KG1 (cell line): Measurements from ENCODE around the gene KRT76.

Source experiments
- DNase-seq: peaks from one replicate; lab custom pipeline; 2025; lab: John Stamatoyannopoulos, UW

KRT76 gene

DNA sequence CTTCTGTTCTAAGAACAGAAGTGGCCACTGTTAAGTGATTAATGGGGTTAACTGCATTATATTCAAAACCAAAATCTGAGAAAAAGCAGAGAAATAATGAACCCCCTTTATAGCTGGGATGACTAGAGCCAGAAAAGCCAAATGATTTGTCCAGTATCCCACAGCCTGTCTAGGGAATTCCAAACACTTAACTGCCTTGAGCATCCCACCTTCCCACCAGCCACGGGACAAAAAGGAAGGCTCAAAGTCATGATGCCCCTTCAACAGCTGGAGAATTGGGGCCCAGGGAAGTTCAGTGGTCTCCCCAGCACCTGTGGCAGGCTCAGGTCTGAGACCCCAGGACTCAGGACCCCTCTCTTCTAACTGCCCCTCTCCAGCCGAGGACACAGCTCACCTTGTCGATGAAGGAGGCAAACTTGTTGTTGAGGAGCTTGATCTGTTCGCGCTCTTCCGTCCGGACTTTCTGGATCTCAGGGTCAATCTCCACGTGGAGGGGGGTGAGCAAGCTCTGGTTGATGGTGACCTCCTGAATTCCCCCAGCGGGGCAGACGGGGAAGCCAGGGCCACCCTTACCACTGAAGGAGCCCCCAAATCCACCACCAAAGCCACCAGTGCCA, 36.2 kb upstream of the KRT76 start:
- DNase-seq, result no peak

GRCh38 chr12:52812749-52813148, 35.6 kb upstream of the KRT76 start:
- DNase-seq, result no peak

DNA sequence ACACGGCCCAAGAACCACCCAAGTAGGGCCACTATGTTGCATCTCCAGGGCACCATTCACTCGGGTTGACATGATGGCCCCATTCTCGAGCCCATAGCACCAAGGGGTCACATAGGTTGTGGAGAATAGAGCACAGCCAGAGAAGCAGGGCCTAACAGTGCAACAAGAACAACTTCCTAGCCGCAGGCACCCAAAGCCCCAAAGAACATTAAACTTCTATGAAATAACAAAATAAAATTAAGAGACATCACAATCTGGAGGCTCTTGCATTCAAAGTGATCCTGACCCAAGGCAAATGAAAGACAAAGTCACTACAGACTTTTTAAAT, 34.9 kb upstream of the KRT76 start:
- no peak for DNase-seq

GRCh38 chr12:52811191-52812072, 34.3 kb upstream of the KRT76 start:
- no peak for DNase-seq

DNA sequence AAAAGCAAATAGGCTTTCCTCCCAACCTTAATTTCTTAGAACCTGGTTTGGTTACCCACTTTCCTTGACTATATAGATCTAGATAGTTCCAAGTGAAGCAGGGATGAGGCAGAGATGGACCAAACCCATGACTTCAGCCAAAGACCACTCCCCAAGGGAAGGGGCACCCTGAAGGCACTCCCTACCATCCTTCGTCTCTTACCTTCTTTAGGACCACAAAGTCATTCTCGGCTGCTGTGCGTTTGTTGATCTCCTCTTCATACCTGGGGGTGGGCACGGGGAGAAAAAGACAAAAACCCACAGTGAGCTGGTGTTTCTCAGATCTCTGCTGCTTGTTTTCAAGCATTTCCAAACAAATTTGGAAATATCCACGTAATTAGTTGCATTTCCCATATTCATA, 33.4 kb upstream of the KRT76 start:
- no peak for DNase-seq

GRCh38 chr12:52809166-52809565, 32.0 kb upstream of the KRT76 start:
- DNase-seq, result no peak

GRCh38 chr12:52808573-52809160, 31.5 kb upstream of the KRT76 start:
- no peak for DNase-seq

DNA sequence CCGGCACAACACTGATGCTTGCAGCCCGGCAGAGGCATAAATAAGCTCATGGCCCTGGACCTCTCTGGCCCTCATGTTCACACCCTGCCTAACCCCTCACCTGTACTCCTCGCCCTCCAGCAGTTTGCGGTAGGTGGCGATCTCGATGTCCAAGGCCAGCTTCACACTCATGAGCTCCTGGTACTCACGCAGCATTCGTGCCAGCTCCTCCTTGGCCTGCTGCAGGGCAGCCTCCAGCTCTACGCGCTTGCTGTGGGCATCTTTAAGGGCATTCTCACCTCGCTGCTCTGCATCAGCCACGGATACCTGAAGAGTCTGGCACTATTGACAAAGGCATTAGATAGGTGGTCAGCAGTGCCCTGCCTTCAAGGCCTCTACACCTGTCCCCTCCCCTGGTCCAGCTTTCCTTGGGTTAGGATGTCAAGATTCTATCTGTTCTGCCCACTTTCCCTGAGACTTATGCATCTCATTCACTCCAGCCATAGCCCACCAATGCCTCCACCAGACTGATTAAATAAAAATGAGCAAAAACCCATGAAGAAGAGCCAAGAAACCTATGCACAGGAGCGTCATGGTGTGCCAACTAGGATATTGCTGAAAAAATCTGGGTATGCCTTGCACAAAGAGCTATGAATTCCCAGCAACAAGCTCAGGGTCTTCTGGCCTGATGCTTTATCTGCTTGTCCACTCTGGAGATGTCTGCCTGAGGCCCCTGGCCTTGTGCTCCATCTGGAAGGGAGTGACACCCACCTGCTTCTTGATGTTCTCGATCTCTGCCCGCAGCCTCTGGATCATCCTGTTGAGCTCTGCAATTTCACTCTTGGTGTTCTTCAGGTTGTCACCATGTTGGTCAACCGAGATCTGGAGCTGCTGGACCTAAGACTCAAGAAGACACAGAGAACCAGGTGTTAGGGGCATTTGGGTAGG, 30.7 kb upstream of the KRT76 start:
- DNase-seq, result no peak

GRCh38 chr12:52806821-52807543, 29.8 kb upstream of the KRT76 start:
- DNase-seq, result no peak

DNA sequence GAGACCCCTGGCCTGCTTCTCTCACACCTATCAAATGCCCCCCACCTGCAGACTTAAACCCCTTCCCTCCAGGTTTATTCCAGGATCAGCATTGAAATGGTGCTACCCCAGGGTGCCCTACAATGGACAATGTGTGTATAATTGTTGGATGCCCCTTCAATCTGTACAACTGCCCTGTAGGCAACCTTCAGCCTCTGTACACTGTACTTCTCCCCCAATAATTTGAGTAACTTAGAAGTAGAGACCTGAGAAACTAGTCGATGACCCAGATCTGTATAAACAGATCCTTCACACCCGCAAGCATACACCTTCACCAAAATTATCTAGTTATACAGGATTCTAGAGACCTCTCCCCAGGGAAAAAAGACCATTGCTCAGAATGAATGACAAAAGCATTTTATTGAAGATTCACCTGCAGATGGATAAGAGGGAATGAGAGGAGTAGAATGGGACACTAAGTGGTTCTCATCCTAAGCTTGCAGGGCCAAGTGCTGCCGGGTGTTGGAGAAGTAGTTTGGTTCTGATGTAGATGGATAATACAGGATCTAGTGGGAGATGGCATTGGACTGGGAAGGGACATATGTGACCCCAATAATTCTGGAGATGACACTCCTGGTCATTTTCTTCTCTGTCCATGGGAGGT, 29.1 kb upstream of the KRT76 start:
- no peak for DNase-seq

DNA sequence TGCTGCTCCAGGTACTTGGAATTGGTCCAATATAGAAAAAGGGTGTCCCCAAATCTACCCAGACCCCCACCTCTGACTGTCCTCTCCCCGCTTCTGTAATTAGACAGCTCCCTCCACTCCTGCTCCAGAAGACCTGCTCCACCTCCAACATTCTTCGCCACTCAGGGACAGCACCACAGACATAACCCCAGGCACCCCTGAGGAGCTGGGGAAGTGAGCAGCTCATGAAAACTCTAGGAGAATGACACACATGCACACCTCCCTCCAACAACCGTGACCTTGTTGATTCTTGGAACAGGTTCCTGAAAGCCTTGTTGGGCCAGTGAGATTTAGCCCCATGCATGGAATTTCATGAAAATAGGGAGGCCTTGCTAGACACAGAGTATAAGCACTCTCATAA, 28.6 kb upstream of the KRT76 start:
- no peak for DNase-seq

GRCh38 chr12:52805000-52805399, 27.9 kb upstream of the KRT76 start:
- DNase-seq, result no peak

GRCh38 chr12:52802442-52802841, 25.3 kb upstream of the KRT76 start:
- no peak for DNase-seq

- no peak for DNase-seq
Observed at GRCh38 chr12:52801773-52802172, 24.6 kb upstream of the KRT76 start.

DNA sequence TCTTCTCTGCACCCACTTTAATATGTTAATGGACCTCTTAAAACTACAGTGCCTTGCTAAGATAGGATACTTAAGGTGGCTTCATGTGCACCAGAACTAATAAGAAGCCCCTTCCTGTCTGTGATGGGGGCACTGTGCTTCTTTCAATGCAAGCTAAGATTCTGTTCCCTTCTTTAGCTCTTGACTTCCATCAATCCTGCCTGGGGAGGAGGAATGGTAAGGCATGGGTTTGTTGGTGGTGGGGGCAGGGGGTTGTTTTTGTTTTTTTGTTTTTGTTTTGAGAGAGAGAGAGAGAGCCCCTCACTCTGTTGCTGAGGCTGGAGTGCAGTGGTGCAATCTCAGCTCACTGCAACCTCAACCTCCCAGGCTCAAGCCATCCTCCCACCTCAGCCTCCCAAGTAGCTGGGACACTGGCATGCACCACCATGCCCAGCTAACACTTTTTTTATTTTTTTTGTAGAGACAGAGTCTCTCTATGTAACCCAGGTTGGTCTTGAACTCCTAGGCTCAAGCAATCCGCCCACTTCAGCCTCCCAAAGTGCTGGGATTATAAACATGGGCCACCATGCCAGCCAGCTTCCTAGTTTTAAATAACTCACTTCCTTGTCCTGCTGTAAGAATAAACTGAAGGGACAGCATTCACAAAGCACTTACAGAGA, 23.2 kb upstream of the KRT76 start:
- DNase-seq, result no peak

DNA sequence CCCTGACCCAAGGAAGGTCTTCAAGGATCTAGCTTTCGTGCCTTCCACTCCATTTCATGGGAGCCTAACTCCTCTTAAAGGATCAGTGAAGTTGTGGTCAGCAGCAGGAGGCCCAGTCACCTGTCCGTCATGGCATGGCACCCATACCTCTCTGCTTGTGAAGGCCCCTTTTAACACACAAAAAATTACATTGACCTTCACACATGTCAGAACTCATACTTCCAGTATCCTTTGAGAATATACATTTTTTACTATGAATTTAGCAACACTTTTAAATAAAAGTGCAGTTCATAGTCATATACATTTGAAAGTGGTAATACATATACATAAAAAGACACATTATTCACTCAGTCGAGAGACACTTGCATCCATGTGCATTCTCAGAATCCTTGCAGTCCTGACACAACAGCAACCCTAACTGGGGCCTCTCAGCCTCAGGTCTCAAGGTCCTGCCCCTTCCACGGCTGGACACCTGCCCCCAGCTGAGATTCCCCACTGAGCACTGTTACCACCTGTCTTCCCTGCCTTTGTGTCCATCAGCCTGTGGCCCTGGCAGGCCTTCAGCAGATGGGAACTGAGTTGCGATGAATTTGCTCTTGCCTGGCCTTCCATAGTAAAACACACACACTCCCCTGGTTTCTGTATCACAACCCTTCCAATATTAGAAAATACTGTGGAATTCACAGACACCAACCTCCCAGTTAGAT, 22.5 kb upstream of the KRT76 start:
- DNase-seq, result no peak

- DNase-seq, result no peak
Observed at GRCh38 chr12:52798671-52799504, 21.7 kb upstream of the KRT76 start.

DNA sequence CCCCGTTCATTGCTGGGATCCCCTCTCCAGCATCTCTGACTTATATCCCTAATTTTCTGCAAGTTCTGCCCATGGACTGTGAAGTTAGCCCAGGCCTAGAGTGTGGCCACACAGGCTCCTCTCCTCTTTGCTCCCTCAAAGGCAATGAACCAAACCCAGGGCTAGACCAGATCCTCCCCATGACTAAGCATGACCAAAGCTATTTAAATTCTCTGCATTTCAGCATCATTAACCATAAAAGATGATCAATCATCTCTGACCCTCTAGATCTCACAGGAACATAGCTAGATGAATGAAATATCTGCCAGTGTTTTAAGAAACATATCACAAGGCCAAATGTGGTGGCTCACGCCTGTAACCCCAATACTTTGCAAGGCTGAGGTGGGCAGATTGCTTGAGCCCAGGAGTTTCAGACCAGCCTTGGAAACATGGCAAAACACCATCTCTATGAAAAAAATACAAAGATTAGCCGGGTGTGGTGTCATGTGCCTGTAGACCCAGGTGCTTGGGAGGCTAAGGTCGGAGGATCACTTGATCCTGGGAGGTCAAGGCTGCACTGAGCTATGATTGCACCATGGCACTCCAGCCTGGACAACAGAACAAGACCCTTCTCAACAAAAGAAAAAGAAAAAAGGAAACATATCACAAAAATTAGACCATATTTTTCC, 21.0 kb upstream of the KRT76 start:
- no peak for DNase-seq

- DNase-seq, result no peak
Observed at GRCh38 chr12:52797529-52797894, 20.4 kb upstream of the KRT76 start.
